Body of pancreas (tissue), 4 donors: ENCODE data around the gene ME1.

Experiments used
- CTCF ChIP-seq, 7 experiments: fragments of 450-650 bp in 4 of 7; fragments of 200-600 bp in 3 of 7; sonication (generic) in 3 of 7; IDR thresholded peaks; one replicate each; pipeline ENCODE4 v1.5.1; 2016 to 2019; ENCODE audit warnings: antibody characterized with exemption in 7 of 7
- POLR2A ChIP-seq, 3 donors: fragments of 450-650 bp; IDR thresholded peaks; one replicate each; pipeline ENCODE4 v1.6.1; 2016; ENCODE audit warnings: antibody characterized with exemption in 3 of 3, mild to moderate bottlenecking in 2 of 3

- no peak for TF ChIP-seq CTCF (IDR thresholded peaks at IDR 0.05)
- TF ChIP-seq POLR2A (IDR thresholded peaks at IDR 0.05): no peak
Measured at GRCh38 chr6:83464381-83465140, 33.7 kb upstream of the ME1 start.
